ENCODE results near the gene PDAP1. TPM values are rescaled to one million over a fixed set of nuclear protein-coding genes. Genes with fewer than 3 reads are reported as not detected.

Gene PDAP1
- total and polyA plus RNA-seq, 2 experiments from 2014 or later, result 93.1 to 134 TPM

DNA sequence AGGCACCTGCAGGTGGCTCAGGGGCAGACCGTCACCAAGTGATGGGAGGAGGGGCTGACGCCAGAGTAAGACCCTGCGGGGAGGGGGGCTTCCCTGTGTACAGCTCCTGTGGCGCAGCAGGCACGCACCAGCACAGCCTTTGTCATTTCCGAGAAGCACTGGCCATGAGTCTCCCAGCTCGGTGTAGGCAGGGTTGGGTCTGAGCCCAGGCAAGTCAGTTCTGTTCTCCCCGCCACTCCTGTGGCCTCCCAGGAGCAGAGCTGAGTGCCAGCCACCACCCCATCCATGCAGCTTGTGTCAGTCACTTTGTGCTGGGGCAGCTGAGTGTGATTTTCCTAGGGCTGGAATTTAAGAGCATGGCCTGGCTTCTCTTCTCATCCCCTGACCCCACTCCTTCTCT, 43.5 kb upstream of the PDAP1 start:
- ATAC-seq (no peak), DNase-seq (ENCODE audit: low spot score) (no peak)
- no peak overlapping the region for H3K27ac Mint-ChIP-seq
- peaks cover 4% of the 10 kb centered on the region for H4K20me1 ChIP-seq (replicated peaks; ENCODE audit: insufficient read depth)
- peaks cover 22% of the 10 kb centered on the region for H3K27me3 Mint-ChIP-seq (ENCODE audit: insufficient read depth, low read depth, poor library complexity)
- no peak for TF ChIP-seq NANOG (IDR thresholded peaks at IDR 0.05; ENCODE audit: borderline replicate concordance)
- no peak overlapping the region for H3K4me2 ChIP-seq
- peaks cover 20% of the 10 kb centered on the region for H3K36me3 ChIP-seq (ENCODE audit: insufficient read depth)
- no peaks in the 10 kb centered on the region for H3K9me2 ChIP-seq (ENCODE audit: insufficient read depth)
- no peak overlapping the region for H3K27ac ChIP-seq (ENCODE audit: low read depth)
- no peak overlapping the region for H3K4me3 ChIP-seq
- 0 out of 2 replicates have a peak, but pooled peaks cover 3% of the 10 kb centered on the region for H3K79me2 ChIP-seq (replicated peaks; ENCODE audit: insufficient read depth)
- H2AFZ ChIP-seq, result no peak overlapping the region
- H3K27me3 ChIP-seq (ENCODE audit: insufficient read depth), result no peaks in the 10 kb centered on the region
- no peak overlapping the region for H3K4me3 Mint-ChIP-seq
- no peaks in the 10 kb centered on the region for H3K4me1 ChIP-seq (ENCODE audit: insufficient read depth)
- peaks cover 92% of the 10 kb centered on the region for H3K36me3 Mint-ChIP-seq (ENCODE audit: low read depth)
- H3F3A ChIP-seq (replicated peaks; ENCODE audit: low read depth), result peaks cover 17% of the 10 kb centered on the region
- no peaks in the 10 kb centered on the region for H3K4me1 Mint-ChIP-seq
- no peaks in the 10 kb centered on the region for H3K9me3 Mint-ChIP-seq

DNA sequence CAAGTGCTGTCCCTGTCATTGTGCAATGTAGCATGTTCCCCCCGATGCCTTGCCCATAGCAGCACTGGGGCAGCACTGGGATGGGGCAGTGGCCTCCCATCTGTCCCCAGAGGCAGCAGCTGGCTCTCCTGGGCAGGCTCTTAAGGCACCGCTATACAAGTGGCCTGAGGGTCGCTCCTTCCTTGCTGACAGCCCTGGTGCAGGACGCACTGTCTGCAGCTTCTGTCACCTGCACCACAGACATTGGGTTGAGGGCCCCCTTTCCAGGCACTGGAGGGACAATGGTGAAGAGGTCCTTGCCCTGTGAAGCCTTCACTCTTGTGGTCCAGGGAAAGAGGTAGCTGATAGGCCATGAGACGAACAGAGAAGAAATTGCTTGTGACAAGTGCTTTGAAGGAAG, 40.9 kb upstream of the PDAP1 start:
- Mint-ChIP-seq H3K27me3 (ENCODE audit: insufficient read depth, low read depth, poor library complexity) (peaks cover 15% of the 10 kb centered on the region), H3K9me3 (no peaks in the 10 kb centered on the region), H3K36me3 (ENCODE audit: low read depth) (peaks cover 91% of the 10 kb centered on the region), H3K27ac (no peak overlapping the region), H3K4me3 (no peak overlapping the region), H3K4me1 (no peaks in the 10 kb centered on the region)
- ATAC-seq, result no peak
- H2AFZ ChIP-seq, result no peak overlapping the region
- TF ChIP-seq STAT1 (IDR thresholded peaks at IDR 0.05; ENCODE audit: unreplicated experiment), result no peak
- TF ChIP-seq POLR2AphosphoS5 (IDR thresholded peaks at IDR 0.05; ENCODE audit: low read depth), result no peak
- no peak for TF ChIP-seq NANOG (IDR thresholded peaks at IDR 0.05; ENCODE audit: borderline replicate concordance)
- no peak for TF ChIP-seq ZNF114 (CRISPR knock-in tag; IDR thresholded peaks at IDR 0.05)
- TF ChIP-seq ZNF462 (CRISPR knock-in tag; IDR thresholded peaks at IDR 0.05), result no peak
- TF ChIP-seq CREB1 (CRISPR knock-in tag; IDR thresholded peaks at IDR 0.05; ENCODE audit: low read depth), result no peak
- no peak for TF ChIP-seq EZH2phosphoT487 (IDR thresholded peaks at IDR 0.05; ENCODE audit: unreplicated experiment)
- no peak for TF ChIP-seq ZNF331 (CRISPR knock-in tag; IDR thresholded peaks at IDR 0.05; ENCODE audit: low read depth)
- H3K27ac ChIP-seq (ENCODE audit: low read depth), result no peak overlapping the region
- H3K27me3 ChIP-seq (ENCODE audit: insufficient read depth), result no peaks in the 10 kb centered on the region
- peaks cover 8% of the 10 kb centered on the region for H3F3A ChIP-seq (replicated peaks; ENCODE audit: low read depth)
- H3K4me1 ChIP-seq (ENCODE audit: insufficient read depth), result no peaks in the 10 kb centered on the region
- no peak for DNase-seq (ENCODE audit: low spot score)
- H3K4me3 ChIP-seq, result no peak overlapping the region
- H3K9me2 ChIP-seq (ENCODE audit: insufficient read depth), result no peaks in the 10 kb centered on the region
- H3K36me3 ChIP-seq (ENCODE audit: insufficient read depth), result peaks cover 39% of the 10 kb centered on the region
- H4K20me1 ChIP-seq (replicated peaks; ENCODE audit: insufficient read depth), result peaks cover 15% of the 10 kb centered on the region
- H3K4me2 ChIP-seq, result no peak overlapping the region
- 0 out of 2 replicates have a peak, but pooled peaks cover 3% of the 10 kb centered on the region for H3K79me2 ChIP-seq (replicated peaks; ENCODE audit: insufficient read depth)
